Measurements from ENCODE around the gene KCNK5.

The KCNK5 gene

DNA sequence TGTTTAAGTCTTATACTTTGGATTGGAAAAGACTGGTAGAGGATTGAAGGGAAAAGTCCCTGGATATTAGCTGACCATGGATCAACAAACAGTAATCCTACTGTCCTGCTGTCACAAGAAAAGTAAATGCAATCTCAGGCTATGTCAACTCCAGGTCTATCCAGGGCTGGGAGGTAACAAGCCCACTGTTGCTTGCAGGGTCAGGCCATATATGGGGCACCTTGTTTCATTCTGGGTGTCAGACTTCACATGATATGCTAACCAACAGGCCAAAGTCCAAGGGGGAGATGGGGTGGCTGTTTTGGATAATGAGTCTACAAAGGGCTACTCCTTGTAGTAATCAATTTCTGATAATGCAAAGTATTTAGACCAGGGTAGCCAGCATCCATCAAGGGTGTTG, 30.7 kb downstream of the KCNK5 start:
- H3K4me3 ChIP-seq (ENCODE audit: insufficient read depth, low read length, poor library complexity, severe bottlenecking): no peak overlapping the region
- no peaks in the 10 kb centered on the region for H3K27me3 ChIP-seq (ENCODE audit: low read length)
- no peaks in the 10 kb centered on the region for H4K20me1 ChIP-seq (ENCODE audit: low read depth, low read length)
- no peak overlapping the region for H3K4me2 ChIP-seq (ENCODE audit: low read depth, low read length, poor library complexity, severe bottlenecking)
- TF ChIP-seq, protein P1, sequence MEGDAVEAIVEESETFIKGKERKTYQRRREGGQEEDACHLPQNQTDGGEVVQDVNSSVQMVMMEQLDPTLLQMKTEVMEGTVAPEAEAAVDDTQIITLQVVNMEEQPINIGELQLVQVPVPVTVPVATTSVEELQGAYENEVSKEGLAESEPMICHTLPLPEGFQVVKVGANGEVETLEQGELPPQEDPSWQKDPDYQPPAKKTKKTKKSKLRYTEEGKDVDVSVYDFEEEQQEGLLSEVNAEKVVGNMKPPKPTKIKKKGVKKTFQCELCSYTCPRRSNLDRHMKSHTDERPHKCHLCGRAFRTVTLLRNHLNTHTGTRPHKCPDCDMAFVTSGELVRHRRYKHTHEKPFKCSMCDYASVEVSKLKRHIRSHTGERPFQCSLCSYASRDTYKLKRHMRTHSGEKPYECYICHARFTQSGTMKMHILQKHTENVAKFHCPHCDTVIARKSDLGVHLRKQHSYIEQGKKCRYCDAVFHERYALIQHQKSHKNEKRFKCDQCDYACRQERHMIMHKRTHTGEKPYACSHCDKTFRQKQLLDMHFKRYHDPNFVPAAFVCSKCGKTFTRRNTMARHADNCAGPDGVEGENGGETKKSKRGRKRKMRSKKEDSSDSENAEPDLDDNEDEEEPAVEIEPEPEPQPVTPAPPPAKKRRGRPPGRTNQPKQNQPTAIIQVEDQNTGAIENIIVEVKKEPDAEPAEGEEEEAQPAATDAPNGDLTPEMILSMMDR (IDR thresholded peaks at IDR 0.05; ENCODE audit: insufficient read depth, low read length, poor library complexity, severe bottlenecking): no peak
- TF ChIP-seq EZH2phosphoT487 (conservative IDR thresholded peaks at IDR 0.05; ENCODE audit: low read length): no peak
- no peak overlapping the region for H3K9ac ChIP-seq (ENCODE audit: low read length)
- no peaks in the 10 kb centered on the region for H3F3A ChIP-seq (ENCODE audit: insufficient read depth)
- H3K79me2 ChIP-seq (ENCODE audit: insufficient read depth, low read length): no peaks in the 10 kb centered on the region
- H3K27ac ChIP-seq (ENCODE audit: low read depth, low read length): no peak overlapping the region
- no peak overlapping the region for H2AFZ ChIP-seq (ENCODE audit: low read depth, low read length, severe bottlenecking)
- H3K36me3 ChIP-seq (ENCODE audit: low read length): no peaks in the 10 kb centered on the region
- no peaks in the 10 kb centered on the region for H3K9me2 ChIP-seq (replicated peaks; ENCODE audit: insufficient read depth, low read length)
- H3K9me3 ChIP-seq (ENCODE audit: insufficient read depth, low read length): no peaks in the 10 kb centered on the region

DNA sequence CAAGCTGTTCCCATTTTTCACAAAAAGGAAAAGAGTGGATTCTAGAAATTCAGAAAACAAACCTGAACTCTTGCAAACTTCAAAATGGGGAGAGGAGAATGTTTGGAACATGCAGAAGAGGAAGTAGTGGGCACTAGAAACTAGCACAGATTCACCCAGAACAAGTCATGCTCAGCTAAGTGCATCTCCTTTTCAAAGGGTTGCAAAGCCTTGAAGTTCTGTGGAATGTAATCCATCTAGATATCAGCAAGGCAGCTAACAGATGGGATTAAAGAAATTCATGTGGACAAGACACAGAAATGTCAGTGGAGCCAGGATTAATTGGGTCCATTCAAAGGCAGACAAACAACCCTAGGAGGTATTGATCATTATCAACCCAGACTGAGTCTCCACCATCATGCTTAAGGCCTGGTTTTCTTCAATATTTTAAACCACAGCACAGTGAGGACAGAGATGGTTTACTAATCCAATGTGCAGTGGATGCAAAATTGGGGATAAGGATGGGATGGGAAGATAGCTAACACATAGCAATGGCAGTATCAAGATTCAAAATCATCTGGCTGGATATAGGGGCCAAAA, 31.3 kb downstream of the KCNK5 start:
- Histone ChIP-seq H3K79me2 (ENCODE audit: insufficient read depth, low read length) (no peaks in the 10 kb centered on the region), H3F3A (ENCODE audit: insufficient read depth) (no peaks in the 10 kb centered on the region), H3K9me2 (replicated peaks; ENCODE audit: insufficient read depth, low read length) (no peaks in the 10 kb centered on the region), H3K9me3 (ENCODE audit: insufficient read depth, low read length) (no peaks in the 10 kb centered on the region), H3K27ac (ENCODE audit: low read depth, low read length) (no peak overlapping the region), H3K36me3 (ENCODE audit: low read length) (no peaks in the 10 kb centered on the region), H3K27me3 (ENCODE audit: low read length) (no peaks in the 10 kb centered on the region), H4K20me1 (ENCODE audit: low read depth, low read length) (no peaks in the 10 kb centered on the region), H2AFZ (ENCODE audit: low read depth, low read length, severe bottlenecking) (no peak overlapping the region), H3K4me2 (ENCODE audit: low read depth, low read length, poor library complexity, severe bottlenecking) (no peak overlapping the region), H3K4me3 (ENCODE audit: insufficient read depth, low read length, poor library complexity, severe bottlenecking) (no peak overlapping the region), H3K9ac (ENCODE audit: low read length) (no peak overlapping the region)
- TF ChIP-seq, protein P1 (IDR thresholded peaks at IDR 0.05; ENCODE audit: insufficient read depth, low read length, poor library complexity, severe bottlenecking): no peak
- no peak for TF ChIP-seq EZH2phosphoT487 (conservative IDR thresholded peaks at IDR 0.05; ENCODE audit: low read length)

DNA sequence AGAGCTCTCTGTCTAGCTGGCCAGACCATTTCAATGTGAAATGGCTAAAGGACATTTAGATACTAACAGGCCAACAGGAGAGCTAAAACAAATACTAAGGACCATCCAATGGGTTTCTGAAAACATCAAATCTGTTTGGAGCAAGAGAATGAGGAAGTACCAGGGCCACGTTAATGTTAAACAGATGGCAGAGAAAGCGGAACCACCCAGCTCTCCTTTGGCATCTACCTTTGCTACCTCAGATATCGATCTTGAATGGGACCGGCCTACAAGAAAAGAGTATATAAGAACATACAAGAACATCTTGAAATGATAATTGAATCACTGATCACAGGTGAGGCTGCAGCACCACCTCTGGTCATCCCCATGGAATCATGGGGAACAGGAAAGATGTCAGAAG, 31.8 kb downstream of the KCNK5 start:
- H3K27ac ChIP-seq (ENCODE audit: low read depth, low read length): no peak overlapping the region
- H3K4me3 ChIP-seq (ENCODE audit: insufficient read depth, low read length, poor library complexity, severe bottlenecking): no peak overlapping the region
- H3K36me3 ChIP-seq (ENCODE audit: low read length): no peaks in the 10 kb centered on the region
- H3F3A ChIP-seq (ENCODE audit: insufficient read depth): no peaks in the 10 kb centered on the region
- no peak overlapping the region for H3K9ac ChIP-seq (ENCODE audit: low read length)
- H3K9me3 ChIP-seq (ENCODE audit: insufficient read depth, low read length): no peaks in the 10 kb centered on the region
- no peaks in the 10 kb centered on the region for H3K9me2 ChIP-seq (replicated peaks; ENCODE audit: insufficient read depth, low read length)
- H3K4me2 ChIP-seq (ENCODE audit: low read depth, low read length, poor library complexity, severe bottlenecking): no peak overlapping the region
- H3K79me2 ChIP-seq (ENCODE audit: insufficient read depth, low read length): no peaks in the 10 kb centered on the region
- H4K20me1 ChIP-seq (ENCODE audit: low read depth, low read length): no peaks in the 10 kb centered on the region
- no peaks in the 10 kb centered on the region for H3K27me3 ChIP-seq (ENCODE audit: low read length)
- TF ChIP-seq, protein P1 (IDR thresholded peaks at IDR 0.05; ENCODE audit: insufficient read depth, low read length, poor library complexity, severe bottlenecking): no peak
- TF ChIP-seq EZH2phosphoT487 (conservative IDR thresholded peaks at IDR 0.05; ENCODE audit: low read length): no peak
- no peak overlapping the region for H2AFZ ChIP-seq (ENCODE audit: low read depth, low read length, severe bottlenecking)
